Neural cell (in vitro differentiated cells): ENCODE data around the gene PRSS38. TPM values are rescaled to one million over a fixed set of nuclear protein-coding genes. Genes with fewer than 3 reads are reported as not detected.

Source experiments
- H2AFZ ChIP-seq: fragments of 200-600, 300-800 bp; sonication (generic), shearing (Covaris generic); 2 replicates; pipeline ENCODE4 v1.6.0; 2014; ENCODE audit warnings: low read depth, mild to moderate bottlenecking, antibody characterized with exemption, low read length, moderate library complexity
- H3F3A ChIP-seq: fragments of 200-600 bp; shearing (Covaris generic); 2 replicates; pipeline ENCODE4 v1.6.1; 2016; ENCODE audit warnings: mild to moderate bottlenecking, moderate library complexity, mixed read lengths, antibody characterized with exemption, low read length; ENCODE audit not compliant: insufficient read depth, poor library complexity, severe bottlenecking
- H3K27ac ChIP-seq: fragments of 200-600, 300-800 bp; sonication (generic), shearing (Covaris generic); 2 replicates; pipeline ENCODE4 v1.5.1; 2014; ENCODE audit warnings: mild to moderate bottlenecking, low read length, moderate library complexity
- H3K27me3 ChIP-seq: fragments of 300-800, 200-600 bp; sonication (generic), shearing (Covaris generic); 2 replicates; pipeline ENCODE4 v1.6.0; 2014; ENCODE audit warnings: mild to moderate bottlenecking, low read depth, low read length, moderate library complexity; ENCODE audit not compliant: insufficient read depth
- H3K36me3 ChIP-seq: fragments of 300-800, 200-600 bp; sonication (generic), shearing (Covaris generic); 2 replicates; pipeline ENCODE4 v1.5.1; 2014; ENCODE audit warnings: mild to moderate bottlenecking, antibody characterized with exemption, low read length, moderate library complexity; ENCODE audit not compliant: insufficient read depth
- H3K4me2 ChIP-seq: fragments of 300-800, 200-600 bp; sonication (generic), shearing (Covaris generic); 2 replicates; pipeline ENCODE4 v1.6.0; 2014; ENCODE audit warnings: mild to moderate bottlenecking, low read length
- H3K4me3 ChIP-seq: fragments of 300-800, 200-600 bp; sonication (generic), shearing (Covaris generic); 2 replicates; pipeline ENCODE4 v1.5.1; 2014; ENCODE audit warnings: mild to moderate bottlenecking, low read length, moderate library complexity
- H3K79me2 ChIP-seq: fragments of 200-600 bp; shearing (Covaris generic); replicated peaks from 2 replicates; pipeline ENCODE4 v1.6.0; 2014; ENCODE audit warnings: mild to moderate bottlenecking, low read length, moderate library complexity; ENCODE audit not compliant: insufficient read depth
- H3K9ac ChIP-seq: fragments of 300-800, 200-600 bp; sonication (generic), shearing (Covaris generic); 2 replicates; pipeline ENCODE4 v1.6.1; 2016; ENCODE audit warnings: mild to moderate bottlenecking, low read length, mixed read lengths
- H3K9me2 ChIP-seq: fragments of 200-600 bp; shearing (Covaris generic); 2 replicates; pipeline ENCODE4 v1.6.1; 2016; ENCODE audit warnings: mild to moderate bottlenecking, low read length, mixed read lengths; ENCODE audit not compliant: insufficient read depth
- H3K9me3 ChIP-seq: fragments of 200-600, 300-800 bp; sonication (generic), shearing (Covaris generic); 2 replicates; pipeline ENCODE4 v1.6.1; 2016; ENCODE audit warnings: mild to moderate bottlenecking, mixed run types, low read length, moderate library complexity, mixed read lengths
- H4K20me1 ChIP-seq: fragments of 200-600 bp; shearing (Covaris generic); 2 replicates; pipeline ENCODE4 v1.6.1; 2016; ENCODE audit warnings: mild to moderate bottlenecking, mixed run types; ENCODE audit not compliant: insufficient read depth
- EP300 ChIP-seq: fragments of 450-650 bp; conservative IDR thresholded peaks from 2 replicates; pipeline ENCODE4 v1.6.1; 2014; ENCODE audit warnings: antibody characterized with exemption, mild to moderate bottlenecking, moderate library complexity; ENCODE audit not compliant: poor library complexity, severe bottlenecking
- EZH2 ChIP-seq: fragments of 200-600, 300-800 bp; shearing (Covaris generic), sonication (generic); IDR thresholded peaks from 2 replicates; pipeline ENCODE4 v1.6.1; 2014; ENCODE audit warnings: antibody characterized with exemption, low read length, borderline replicate concordance, mild to moderate bottlenecking; ENCODE audit not compliant: insufficient read depth, poor library complexity, severe bottlenecking
- MXI1 ChIP-seq: fragments of 450-650 bp; conservative IDR thresholded peaks from 2 replicates; pipeline ENCODE4 v1.6.1; 2014; ENCODE audit warnings: antibody characterized with exemption, mild to moderate bottlenecking; ENCODE audit not compliant: poor library complexity, severe bottlenecking
- POLR2AphosphoS5 ChIP-seq: IDR thresholded peaks from 2 replicates; pipeline ENCODE4 v1.6.1; 2012
- RAD21 ChIP-seq: fragments of 450-650 bp; conservative IDR thresholded peaks from 2 replicates; pipeline ENCODE4 v1.6.1; 2014; ENCODE audit warnings: antibody characterized with exemption, mild to moderate bottlenecking, moderate library complexity
- SMC3 ChIP-seq: fragments of 450-650 bp; conservative IDR thresholded peaks from 2 replicates; pipeline ENCODE4 v1.6.1; 2014; ENCODE audit warnings: antibody characterized with exemption, mild to moderate bottlenecking, moderate library complexity; ENCODE audit not compliant: poor library complexity
- TAF1 ChIP-seq: IDR thresholded peaks from 2 replicates; pipeline ENCODE4 v1.6.1; 2012; ENCODE audit warnings: low read depth
- polyA plus RNA-seq: library from polyadenylated mRNA; depleted of rRNA; stranded (reverse); fragments of >200 nt; gene quantifications from 2 replicates; pipeline ENCODE4 v1.2.3, GENCODE V29; 2014
- TF ChIP-seq, protein P1 (sequence below): fragments of 450-650 bp; IDR thresholded peaks from 2 replicates; pipeline ENCODE4 v1.5.1; 2014; ENCODE audit warnings: antibody characterized with exemption, mild to moderate bottlenecking, moderate library complexity; ENCODE audit not compliant: poor library complexity, severe bottlenecking
- TF ChIP-seq, protein P2 (sequence below): IDR thresholded peaks from 2 replicates; pipeline ENCODE4 v1.6.1; 2012; ENCODE audit warnings: borderline replicate concordance

PRSS38 gene
- polyA plus RNA-seq, 1 donor from 2014 or later = not detected

DNA sequence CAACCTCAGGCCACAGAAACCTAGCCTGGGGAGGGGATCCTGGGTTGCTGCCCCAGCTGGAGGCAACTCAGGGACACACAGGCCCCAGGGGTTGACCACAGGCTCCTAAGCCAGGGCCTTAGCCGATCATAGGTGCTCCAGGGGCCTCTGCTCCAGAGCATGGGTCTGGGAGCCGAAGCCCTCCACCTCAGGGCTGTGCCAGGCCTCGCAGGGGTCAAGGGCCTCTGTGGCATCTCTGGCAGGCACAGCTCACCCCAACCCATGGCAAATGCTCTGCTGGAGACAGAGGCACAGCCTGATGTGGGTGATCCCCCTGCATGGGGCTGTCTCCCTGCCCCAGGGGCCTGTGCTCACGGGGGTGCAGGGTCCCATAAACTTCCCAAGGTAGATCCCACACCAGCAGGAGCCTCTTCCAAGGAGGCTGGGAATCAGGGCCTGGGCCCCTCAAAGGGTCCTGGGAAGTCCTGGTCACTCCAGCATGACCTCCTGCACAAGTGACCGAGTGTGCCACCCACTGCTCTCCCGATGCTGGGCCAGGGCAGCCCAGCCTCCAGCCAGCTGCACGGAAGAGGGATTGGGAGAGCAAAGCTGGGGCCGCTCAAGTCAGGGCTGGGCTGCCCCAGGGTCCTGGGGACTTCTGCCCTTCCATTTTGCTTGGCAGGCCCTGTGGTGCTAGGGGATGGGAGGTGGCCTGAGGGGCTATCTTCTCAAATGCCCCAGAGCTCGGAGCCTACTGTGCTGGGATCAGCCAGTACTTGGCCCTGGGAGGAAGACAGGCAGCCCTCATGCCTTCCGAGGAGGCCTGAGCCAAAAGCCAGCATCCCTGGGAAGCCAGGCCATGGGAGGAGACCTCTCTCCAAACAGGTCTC, 22.2 kb upstream of the PRSS38 start:
- Histone ChIP-seq H3K9me2 (no peaks in the 10 kb centered on the region), H3K9ac (no peak overlapping the region), H3K36me3 (no peaks in the 10 kb centered on the region), H2AFZ (no peak overlapping the region), H3K27ac (no peak overlapping the region), H3F3A (no peaks in the 10 kb centered on the region), H3K4me3 (no peak overlapping the region), H3K27me3 (peaks cover 8% of the 10 kb centered on the region), H3K4me2 (no peak overlapping the region), H3K79me2 (no peaks in the 10 kb centered on the region), H4K20me1 (no peaks in the 10 kb centered on the region), H3K9me3 (no peaks in the 10 kb centered on the region)
- TF ChIP-seq EZH2 (no peak), SMC3 (no peak), EP300 (no peak), POLR2AphosphoS5 (no peak), MXI1 (no peak), TAF1 (no peak), RAD21 (no peak)
- TF ChIP-seq, protein P1, sequence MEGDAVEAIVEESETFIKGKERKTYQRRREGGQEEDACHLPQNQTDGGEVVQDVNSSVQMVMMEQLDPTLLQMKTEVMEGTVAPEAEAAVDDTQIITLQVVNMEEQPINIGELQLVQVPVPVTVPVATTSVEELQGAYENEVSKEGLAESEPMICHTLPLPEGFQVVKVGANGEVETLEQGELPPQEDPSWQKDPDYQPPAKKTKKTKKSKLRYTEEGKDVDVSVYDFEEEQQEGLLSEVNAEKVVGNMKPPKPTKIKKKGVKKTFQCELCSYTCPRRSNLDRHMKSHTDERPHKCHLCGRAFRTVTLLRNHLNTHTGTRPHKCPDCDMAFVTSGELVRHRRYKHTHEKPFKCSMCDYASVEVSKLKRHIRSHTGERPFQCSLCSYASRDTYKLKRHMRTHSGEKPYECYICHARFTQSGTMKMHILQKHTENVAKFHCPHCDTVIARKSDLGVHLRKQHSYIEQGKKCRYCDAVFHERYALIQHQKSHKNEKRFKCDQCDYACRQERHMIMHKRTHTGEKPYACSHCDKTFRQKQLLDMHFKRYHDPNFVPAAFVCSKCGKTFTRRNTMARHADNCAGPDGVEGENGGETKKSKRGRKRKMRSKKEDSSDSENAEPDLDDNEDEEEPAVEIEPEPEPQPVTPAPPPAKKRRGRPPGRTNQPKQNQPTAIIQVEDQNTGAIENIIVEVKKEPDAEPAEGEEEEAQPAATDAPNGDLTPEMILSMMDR = no peak
- TF ChIP-seq, protein P2, sequence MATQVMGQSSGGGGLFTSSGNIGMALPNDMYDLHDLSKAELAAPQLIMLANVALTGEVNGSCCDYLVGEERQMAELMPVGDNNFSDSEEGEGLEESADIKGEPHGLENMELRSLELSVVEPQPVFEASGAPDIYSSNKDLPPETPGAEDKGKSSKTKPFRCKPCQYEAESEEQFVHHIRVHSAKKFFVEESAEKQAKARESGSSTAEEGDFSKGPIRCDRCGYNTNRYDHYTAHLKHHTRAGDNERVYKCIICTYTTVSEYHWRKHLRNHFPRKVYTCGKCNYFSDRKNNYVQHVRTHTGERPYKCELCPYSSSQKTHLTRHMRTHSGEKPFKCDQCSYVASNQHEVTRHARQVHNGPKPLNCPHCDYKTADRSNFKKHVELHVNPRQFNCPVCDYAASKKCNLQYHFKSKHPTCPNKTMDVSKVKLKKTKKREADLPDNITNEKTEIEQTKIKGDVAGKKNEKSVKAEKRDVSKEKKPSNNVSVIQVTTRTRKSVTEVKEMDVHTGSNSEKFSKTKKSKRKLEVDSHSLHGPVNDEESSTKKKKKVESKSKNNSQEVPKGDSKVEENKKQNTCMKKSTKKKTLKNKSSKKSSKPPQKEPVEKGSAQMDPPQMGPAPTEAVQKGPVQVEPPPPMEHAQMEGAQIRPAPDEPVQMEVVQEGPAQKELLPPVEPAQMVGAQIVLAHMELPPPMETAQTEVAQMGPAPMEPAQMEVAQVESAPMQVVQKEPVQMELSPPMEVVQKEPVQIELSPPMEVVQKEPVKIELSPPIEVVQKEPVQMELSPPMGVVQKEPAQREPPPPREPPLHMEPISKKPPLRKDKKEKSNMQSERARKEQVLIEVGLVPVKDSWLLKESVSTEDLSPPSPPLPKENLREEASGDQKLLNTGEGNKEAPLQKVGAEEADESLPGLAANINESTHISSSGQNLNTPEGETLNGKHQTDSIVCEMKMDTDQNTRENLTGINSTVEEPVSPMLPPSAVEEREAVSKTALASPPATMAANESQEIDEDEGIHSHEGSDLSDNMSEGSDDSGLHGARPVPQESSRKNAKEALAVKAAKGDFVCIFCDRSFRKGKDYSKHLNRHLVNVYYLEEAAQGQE = no peak

DNA sequence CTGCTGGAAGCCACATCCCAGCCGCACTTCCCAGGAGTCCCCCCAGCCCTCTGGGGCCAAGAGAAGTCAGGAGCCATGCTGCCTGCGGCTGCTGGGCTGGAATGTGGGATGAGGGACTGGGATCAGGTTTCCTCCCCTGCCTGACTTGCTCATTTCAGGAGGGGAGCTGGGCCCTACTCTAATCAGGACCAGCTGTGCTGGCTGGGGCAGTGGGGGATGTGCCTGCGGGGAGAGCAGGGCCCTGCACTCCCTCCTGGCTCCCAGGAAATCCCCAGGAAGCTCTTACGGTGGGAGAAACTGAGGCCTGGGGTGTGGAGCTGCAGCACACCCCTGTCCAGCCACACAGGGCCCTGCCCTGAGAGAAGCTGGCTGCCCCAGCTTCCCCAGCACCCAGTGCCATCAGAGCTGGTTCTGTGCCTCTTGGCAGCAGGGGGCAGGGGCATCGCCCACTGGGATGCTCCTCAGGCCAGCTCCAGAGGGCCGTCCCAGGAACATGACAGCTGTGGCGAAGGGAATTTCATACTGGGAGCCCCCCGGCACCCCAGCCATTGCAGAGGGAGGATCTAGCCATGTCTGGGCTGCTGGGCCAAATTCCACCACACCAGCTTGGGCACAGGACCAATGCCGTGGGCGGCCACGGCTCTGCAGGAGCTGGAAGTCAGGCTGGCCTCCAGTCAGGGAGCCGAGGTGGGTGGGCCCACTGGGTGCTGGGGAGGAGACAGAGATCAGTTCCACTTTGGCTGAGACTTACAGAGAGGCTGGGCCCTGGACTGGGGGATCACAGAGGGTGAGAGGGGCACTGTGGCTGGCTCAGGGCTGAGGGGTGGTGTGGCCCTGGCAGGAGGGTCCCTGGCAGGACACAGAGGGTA, 21.3 kb upstream of the PRSS38 start:
- Histone ChIP-seq H3K36me3 (no peaks in the 10 kb centered on the region), H4K20me1 (no peaks in the 10 kb centered on the region), H2AFZ (no peak overlapping the region), H3K79me2 (no peaks in the 10 kb centered on the region), H3K9ac (no peak overlapping the region), H3K4me3 (no peak overlapping the region), H3K9me3 (no peaks in the 10 kb centered on the region), H3F3A (no peaks in the 10 kb centered on the region), H3K4me2 (no peak overlapping the region), H3K27me3 (no peaks in the 10 kb centered on the region), H3K9me2 (no peaks in the 10 kb centered on the region), H3K27ac (no peak overlapping the region)
- no peak for TF ChIP-seq EZH2
- TF ChIP-seq RAD21 = no peak
- TF ChIP-seq POLR2AphosphoS5 = no peak
- TF ChIP-seq TAF1 = no peak
- TF ChIP-seq, protein P2 = no peak
- no peak for TF ChIP-seq EP300
- TF ChIP-seq, protein P1 = no peak
- no peak for TF ChIP-seq MXI1
- TF ChIP-seq SMC3 = no peak
